Neural cell (in vitro differentiated cells): ENCODE measurements around the gene HAND1. TPM values are rescaled to one million over a fixed set of nuclear protein-coding genes. Genes with fewer than 3 reads are reported as not detected.

Source experiments
- H2AFZ ChIP-seq: fragments of 200-600, 300-800 bp; sonication (generic), shearing (Covaris generic); 2 replicates; pipeline ENCODE4 v1.6.0; 2014; ENCODE audit warnings: low read depth, mild to moderate bottlenecking, antibody characterized with exemption, low read length, moderate library complexity
- H3F3A ChIP-seq: fragments of 200-600 bp; shearing (Covaris generic); 2 replicates; pipeline ENCODE4 v1.6.1; 2016; ENCODE audit warnings: mild to moderate bottlenecking, moderate library complexity, mixed read lengths, antibody characterized with exemption, low read length; ENCODE audit not compliant: insufficient read depth, poor library complexity, severe bottlenecking
- H3K27ac ChIP-seq: fragments of 200-600, 300-800 bp; sonication (generic), shearing (Covaris generic); 2 replicates; pipeline ENCODE4 v1.5.1; 2014; ENCODE audit warnings: mild to moderate bottlenecking, low read length, moderate library complexity
- H3K27me3 ChIP-seq: fragments of 300-800, 200-600 bp; sonication (generic), shearing (Covaris generic); 2 replicates; pipeline ENCODE4 v1.6.0; 2014; ENCODE audit warnings: mild to moderate bottlenecking, low read depth, low read length, moderate library complexity; ENCODE audit not compliant: insufficient read depth
- H3K36me3 ChIP-seq: fragments of 300-800, 200-600 bp; sonication (generic), shearing (Covaris generic); 2 replicates; pipeline ENCODE4 v1.5.1; 2014; ENCODE audit warnings: mild to moderate bottlenecking, antibody characterized with exemption, low read length, moderate library complexity; ENCODE audit not compliant: insufficient read depth
- H3K4me2 ChIP-seq: fragments of 300-800, 200-600 bp; sonication (generic), shearing (Covaris generic); 2 replicates; pipeline ENCODE4 v1.6.0; 2014; ENCODE audit warnings: mild to moderate bottlenecking, low read length
- H3K4me3 ChIP-seq: fragments of 300-800, 200-600 bp; sonication (generic), shearing (Covaris generic); 2 replicates; pipeline ENCODE4 v1.5.1; 2014; ENCODE audit warnings: mild to moderate bottlenecking, low read length, moderate library complexity
- H3K79me2 ChIP-seq: fragments of 200-600 bp; shearing (Covaris generic); replicated peaks from 2 replicates; pipeline ENCODE4 v1.6.0; 2014; ENCODE audit warnings: mild to moderate bottlenecking, low read length, moderate library complexity; ENCODE audit not compliant: insufficient read depth
- H3K9ac ChIP-seq: fragments of 300-800, 200-600 bp; sonication (generic), shearing (Covaris generic); 2 replicates; pipeline ENCODE4 v1.6.1; 2016; ENCODE audit warnings: mild to moderate bottlenecking, low read length, mixed read lengths
- H3K9me2 ChIP-seq: fragments of 200-600 bp; shearing (Covaris generic); 2 replicates; pipeline ENCODE4 v1.6.1; 2016; ENCODE audit warnings: mild to moderate bottlenecking, low read length, mixed read lengths; ENCODE audit not compliant: insufficient read depth
- H3K9me3 ChIP-seq: fragments of 200-600, 300-800 bp; sonication (generic), shearing (Covaris generic); 2 replicates; pipeline ENCODE4 v1.6.1; 2016; ENCODE audit warnings: mild to moderate bottlenecking, mixed run types, low read length, moderate library complexity, mixed read lengths
- H4K20me1 ChIP-seq: fragments of 200-600 bp; shearing (Covaris generic); 2 replicates; pipeline ENCODE4 v1.6.1; 2016; ENCODE audit warnings: mild to moderate bottlenecking, mixed run types; ENCODE audit not compliant: insufficient read depth
- EP300 ChIP-seq: fragments of 450-650 bp; conservative IDR thresholded peaks from 2 replicates; pipeline ENCODE4 v1.6.1; 2014; ENCODE audit warnings: antibody characterized with exemption, mild to moderate bottlenecking, moderate library complexity; ENCODE audit not compliant: poor library complexity, severe bottlenecking
- EZH2 ChIP-seq: fragments of 200-600, 300-800 bp; shearing (Covaris generic), sonication (generic); IDR thresholded peaks from 2 replicates; pipeline ENCODE4 v1.6.1; 2014; ENCODE audit warnings: antibody characterized with exemption, low read length, borderline replicate concordance, mild to moderate bottlenecking; ENCODE audit not compliant: insufficient read depth, poor library complexity, severe bottlenecking
- MXI1 ChIP-seq: fragments of 450-650 bp; conservative IDR thresholded peaks from 2 replicates; pipeline ENCODE4 v1.6.1; 2014; ENCODE audit warnings: antibody characterized with exemption, mild to moderate bottlenecking; ENCODE audit not compliant: poor library complexity, severe bottlenecking
- POLR2AphosphoS5 ChIP-seq: IDR thresholded peaks from 2 replicates; pipeline ENCODE4 v1.6.1; 2012
- RAD21 ChIP-seq: fragments of 450-650 bp; conservative IDR thresholded peaks from 2 replicates; pipeline ENCODE4 v1.6.1; 2014; ENCODE audit warnings: antibody characterized with exemption, mild to moderate bottlenecking, moderate library complexity
- SMC3 ChIP-seq: fragments of 450-650 bp; conservative IDR thresholded peaks from 2 replicates; pipeline ENCODE4 v1.6.1; 2014; ENCODE audit warnings: antibody characterized with exemption, mild to moderate bottlenecking, moderate library complexity; ENCODE audit not compliant: poor library complexity
- TAF1 ChIP-seq: IDR thresholded peaks from 2 replicates; pipeline ENCODE4 v1.6.1; 2012; ENCODE audit warnings: low read depth
- polyA plus RNA-seq: library from polyadenylated mRNA; depleted of rRNA; stranded (reverse); fragments of >200 nt; gene quantifications from 2 replicates; pipeline ENCODE4 v1.2.3, GENCODE V29; 2014
- TF ChIP-seq, protein P1 (sequence below): IDR thresholded peaks from 2 replicates; pipeline ENCODE4 v1.6.1; 2012; ENCODE audit warnings: borderline replicate concordance
- TF ChIP-seq, protein P2 (sequence below): fragments of 450-650 bp; IDR thresholded peaks from 2 replicates; pipeline ENCODE4 v1.5.1; 2014; ENCODE audit warnings: antibody characterized with exemption, mild to moderate bottlenecking, moderate library complexity; ENCODE audit not compliant: poor library complexity, severe bottlenecking

HAND1 gene
- polyA plus RNA-seq, 1 donor from 2014 or later = not detected

DNA sequence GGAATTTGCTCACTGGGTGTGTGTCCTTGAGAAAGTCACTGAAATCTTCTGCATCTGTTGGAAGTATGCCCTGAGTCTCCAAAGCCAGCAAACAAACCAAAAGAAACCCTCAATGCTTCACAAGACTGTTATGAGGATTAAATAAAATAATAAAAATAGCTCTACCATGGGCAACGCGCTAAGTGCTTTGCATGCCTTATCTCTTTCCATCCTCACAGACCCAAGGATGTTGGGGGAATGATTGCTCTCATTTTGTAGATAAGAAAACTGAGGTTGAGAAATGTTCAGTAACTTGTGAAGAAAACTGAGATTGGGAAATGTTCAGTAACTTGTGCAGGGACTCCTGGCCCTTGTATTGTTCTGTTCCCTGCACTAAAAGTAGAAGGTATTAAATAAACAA lies 7.9 kb downstream of the HAND1 start:
- no peaks in the 10 kb centered on the region for H3K79me2 ChIP-seq
- no peak overlapping the region for H3K9ac ChIP-seq
- H4K20me1 ChIP-seq = no peaks in the 10 kb centered on the region
- TF ChIP-seq, protein P1, sequence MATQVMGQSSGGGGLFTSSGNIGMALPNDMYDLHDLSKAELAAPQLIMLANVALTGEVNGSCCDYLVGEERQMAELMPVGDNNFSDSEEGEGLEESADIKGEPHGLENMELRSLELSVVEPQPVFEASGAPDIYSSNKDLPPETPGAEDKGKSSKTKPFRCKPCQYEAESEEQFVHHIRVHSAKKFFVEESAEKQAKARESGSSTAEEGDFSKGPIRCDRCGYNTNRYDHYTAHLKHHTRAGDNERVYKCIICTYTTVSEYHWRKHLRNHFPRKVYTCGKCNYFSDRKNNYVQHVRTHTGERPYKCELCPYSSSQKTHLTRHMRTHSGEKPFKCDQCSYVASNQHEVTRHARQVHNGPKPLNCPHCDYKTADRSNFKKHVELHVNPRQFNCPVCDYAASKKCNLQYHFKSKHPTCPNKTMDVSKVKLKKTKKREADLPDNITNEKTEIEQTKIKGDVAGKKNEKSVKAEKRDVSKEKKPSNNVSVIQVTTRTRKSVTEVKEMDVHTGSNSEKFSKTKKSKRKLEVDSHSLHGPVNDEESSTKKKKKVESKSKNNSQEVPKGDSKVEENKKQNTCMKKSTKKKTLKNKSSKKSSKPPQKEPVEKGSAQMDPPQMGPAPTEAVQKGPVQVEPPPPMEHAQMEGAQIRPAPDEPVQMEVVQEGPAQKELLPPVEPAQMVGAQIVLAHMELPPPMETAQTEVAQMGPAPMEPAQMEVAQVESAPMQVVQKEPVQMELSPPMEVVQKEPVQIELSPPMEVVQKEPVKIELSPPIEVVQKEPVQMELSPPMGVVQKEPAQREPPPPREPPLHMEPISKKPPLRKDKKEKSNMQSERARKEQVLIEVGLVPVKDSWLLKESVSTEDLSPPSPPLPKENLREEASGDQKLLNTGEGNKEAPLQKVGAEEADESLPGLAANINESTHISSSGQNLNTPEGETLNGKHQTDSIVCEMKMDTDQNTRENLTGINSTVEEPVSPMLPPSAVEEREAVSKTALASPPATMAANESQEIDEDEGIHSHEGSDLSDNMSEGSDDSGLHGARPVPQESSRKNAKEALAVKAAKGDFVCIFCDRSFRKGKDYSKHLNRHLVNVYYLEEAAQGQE = no peak
- TF ChIP-seq RAD21 = no peak
- no peak for TF ChIP-seq MXI1
- TF ChIP-seq, protein P2, sequence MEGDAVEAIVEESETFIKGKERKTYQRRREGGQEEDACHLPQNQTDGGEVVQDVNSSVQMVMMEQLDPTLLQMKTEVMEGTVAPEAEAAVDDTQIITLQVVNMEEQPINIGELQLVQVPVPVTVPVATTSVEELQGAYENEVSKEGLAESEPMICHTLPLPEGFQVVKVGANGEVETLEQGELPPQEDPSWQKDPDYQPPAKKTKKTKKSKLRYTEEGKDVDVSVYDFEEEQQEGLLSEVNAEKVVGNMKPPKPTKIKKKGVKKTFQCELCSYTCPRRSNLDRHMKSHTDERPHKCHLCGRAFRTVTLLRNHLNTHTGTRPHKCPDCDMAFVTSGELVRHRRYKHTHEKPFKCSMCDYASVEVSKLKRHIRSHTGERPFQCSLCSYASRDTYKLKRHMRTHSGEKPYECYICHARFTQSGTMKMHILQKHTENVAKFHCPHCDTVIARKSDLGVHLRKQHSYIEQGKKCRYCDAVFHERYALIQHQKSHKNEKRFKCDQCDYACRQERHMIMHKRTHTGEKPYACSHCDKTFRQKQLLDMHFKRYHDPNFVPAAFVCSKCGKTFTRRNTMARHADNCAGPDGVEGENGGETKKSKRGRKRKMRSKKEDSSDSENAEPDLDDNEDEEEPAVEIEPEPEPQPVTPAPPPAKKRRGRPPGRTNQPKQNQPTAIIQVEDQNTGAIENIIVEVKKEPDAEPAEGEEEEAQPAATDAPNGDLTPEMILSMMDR = no peak
- no peak for TF ChIP-seq POLR2AphosphoS5
- no peak for TF ChIP-seq EZH2
- TF ChIP-seq SMC3 = no peak
- TF ChIP-seq TAF1 = no peak
- TF ChIP-seq EP300 = no peak
- H3K4me2 ChIP-seq = no peak overlapping the region
- no peak overlapping the region for H3K4me3 ChIP-seq
- peaks cover 80% of the 10 kb centered on the region for H3K27me3 ChIP-seq
- H3K27ac ChIP-seq = no peak overlapping the region
- no peaks in the 10 kb centered on the region for H3K9me2 ChIP-seq
- H3K9me3 ChIP-seq = no peaks in the 10 kb centered on the region
- H3K36me3 ChIP-seq = no peaks in the 10 kb centered on the region
- H2AFZ ChIP-seq = no peak overlapping the region
- no peaks in the 10 kb centered on the region for H3F3A ChIP-seq

DNA sequence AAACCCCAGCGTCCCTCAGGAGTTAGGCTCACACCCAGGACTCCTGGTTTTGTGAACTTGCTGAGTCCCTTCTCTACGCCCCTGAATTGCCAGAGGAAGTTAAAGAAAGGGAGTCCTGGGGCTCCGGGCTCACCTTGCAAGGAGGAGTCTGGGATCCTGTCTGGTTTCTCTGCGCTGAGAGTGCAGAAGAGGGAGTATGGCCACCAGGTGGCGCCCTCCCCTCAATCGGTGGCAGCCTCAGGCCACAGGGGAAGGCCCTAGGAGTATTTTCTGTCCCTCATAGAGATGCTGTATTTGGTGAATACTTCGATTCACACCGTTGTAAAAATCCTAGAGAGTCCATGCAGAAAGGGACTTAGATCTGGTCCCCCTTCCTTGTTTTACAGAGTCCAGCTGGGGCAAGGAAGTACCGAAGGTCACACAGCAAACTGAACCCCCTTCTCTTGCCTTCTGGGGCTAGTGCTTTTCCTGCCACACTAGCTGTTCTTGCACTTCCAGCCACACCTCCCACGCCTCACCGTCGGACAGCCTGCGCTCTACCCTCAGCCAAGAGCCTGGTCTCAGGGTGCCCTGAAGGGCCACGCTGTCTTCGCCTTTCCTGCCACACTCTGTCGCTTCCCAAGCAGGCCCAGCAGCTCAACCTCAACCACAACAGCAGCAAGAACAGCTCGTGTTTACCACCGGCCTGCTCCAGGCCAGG lies 10.2 kb downstream of the HAND1 start:
- H3K27ac ChIP-seq = no peak overlapping the region
- H3K36me3 ChIP-seq = no peaks in the 10 kb centered on the region
- no peaks in the 10 kb centered on the region for H3K9me3 ChIP-seq
- no peak overlapping the region for H2AFZ ChIP-seq
- H3K9me2 ChIP-seq = no peaks in the 10 kb centered on the region
- peaks cover 57% of the 10 kb centered on the region for H3K27me3 ChIP-seq
- H4K20me1 ChIP-seq = no peaks in the 10 kb centered on the region
- no peak overlapping the region for H3K9ac ChIP-seq
- TF ChIP-seq SMC3 (peak; percentile 94), RAD21 (peak; percentile 84), TAF1 (no peak)
- TF ChIP-seq, protein P2 = peak; percentile 91
- no peak overlapping the region for H3K4me3 ChIP-seq
- no peaks in the 10 kb centered on the region for H3F3A ChIP-seq
- no peak overlapping the region for H3K4me2 ChIP-seq
- no peaks in the 10 kb centered on the region for H3K79me2 ChIP-seq
